ENCODE data around the gene TIGD2.

The TIGD2 gene

DNA sequence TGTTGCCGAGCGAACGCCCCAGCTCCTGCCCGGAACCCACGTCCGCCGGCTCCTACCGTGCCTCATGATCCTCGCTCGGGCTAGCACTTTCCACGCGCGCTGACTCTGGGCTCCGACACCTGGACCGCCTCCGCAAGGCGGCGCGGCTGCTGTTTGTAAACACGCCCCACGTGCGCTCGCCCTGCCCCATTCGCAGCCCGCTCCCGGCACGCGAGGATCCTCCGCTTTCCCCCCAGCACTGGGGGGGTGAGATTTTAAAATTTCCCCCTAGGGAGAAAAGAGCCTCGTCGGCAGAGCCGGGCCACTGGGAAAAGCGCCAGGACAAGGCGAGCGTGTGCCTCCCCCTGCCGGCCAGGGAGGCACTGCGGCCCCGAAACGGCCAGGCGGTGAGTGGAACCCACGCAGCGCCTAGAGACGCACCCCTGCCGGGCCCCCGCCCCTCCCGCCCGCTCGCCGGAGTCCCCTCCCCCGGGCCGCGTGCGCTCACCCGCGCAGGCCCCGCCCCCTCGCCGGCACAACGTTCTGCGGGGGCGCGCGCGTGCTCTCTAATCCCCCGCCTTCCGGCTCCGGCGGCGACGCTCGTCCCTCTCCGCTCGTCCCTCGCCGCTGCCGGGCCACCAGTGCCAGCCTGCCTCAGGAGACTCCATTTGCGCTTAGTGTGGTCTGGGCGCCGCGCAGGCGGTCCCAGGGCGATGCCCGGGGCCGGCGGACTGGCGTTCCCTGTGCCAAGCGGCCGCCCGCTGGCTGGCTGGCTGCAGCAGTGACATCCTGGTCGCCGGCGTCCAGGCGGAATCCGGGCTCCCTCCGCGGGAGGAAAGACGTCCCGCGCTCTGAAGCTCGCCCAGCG is at the start of gene TIGD2:
TIGD2 (plus strand) TSS at position 548 of the 847 bp plus-strand sequence. CDS start 1,442 bp downstream, outside the sequence.
- Histone ChIP-seq H3K27ac (ENCODE audit: low read length) (peak within 1 kb of the TSS; percentile 3), H3K9ac (ENCODE audit: low read length in 2 of 2) (peak within 1 kb of the TSS; percentile 66 to 76), H3K9me3 (ENCODE audit: control insufficient read depth in 2 of 2, low read length in 2 of 2) (no peaks in the 10 kb centered on the region), H3K36me3 (ENCODE audit: control insufficient read depth in 2 of 2, insufficient read depth in 2 of 2, low read length in 2 of 2) (no peaks in the 10 kb centered on the region), H3K4me1 (ENCODE audit: control insufficient read depth, insufficient read depth, low read length) (peaks cover 11% of the 10 kb centered on the region), H3K27me3 (ENCODE audit: control insufficient read depth in 1 of 2, insufficient read depth in 2 of 2, low read length in 2 of 2) (peaks cover 0 to 2% of the 10 kb centered on the region in 2 donors), H3K4me3 (ENCODE audit: low read length in 2 of 2) (peak within 1 kb of the TSS; percentile 84 to 85)

DNA sequence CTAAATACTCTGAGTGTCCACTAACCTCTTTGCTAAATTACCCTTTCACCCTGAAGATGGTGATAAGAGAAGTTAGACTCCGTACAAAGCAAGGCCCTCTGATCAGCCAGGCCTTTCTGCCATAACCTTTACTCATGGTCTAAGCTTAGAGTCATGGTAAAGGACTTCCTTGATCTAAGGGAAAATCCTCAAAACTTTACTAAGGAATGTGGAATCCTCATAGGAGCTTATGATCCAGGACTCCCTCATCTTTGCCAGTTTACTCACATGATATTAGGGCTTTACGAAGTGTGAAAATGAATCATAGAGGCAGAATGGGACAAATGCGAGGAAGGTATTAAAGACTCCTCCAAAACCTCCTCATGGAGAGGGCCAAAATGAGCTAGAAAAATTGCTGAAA is 46.5 kb upstream of the TIGD2 start:
- Histone ChIP-seq H3K9ac (ENCODE audit: low read length in 2 of 2) (no peak overlapping the region), H3K9me3 (ENCODE audit: control insufficient read depth in 2 of 2, low read length in 2 of 2) (no peaks in the 10 kb centered on the region), H3K36me3 (ENCODE audit: control insufficient read depth in 2 of 2, insufficient read depth in 2 of 2, low read length in 2 of 2) (no peaks in the 10 kb centered on the region)

DNA sequence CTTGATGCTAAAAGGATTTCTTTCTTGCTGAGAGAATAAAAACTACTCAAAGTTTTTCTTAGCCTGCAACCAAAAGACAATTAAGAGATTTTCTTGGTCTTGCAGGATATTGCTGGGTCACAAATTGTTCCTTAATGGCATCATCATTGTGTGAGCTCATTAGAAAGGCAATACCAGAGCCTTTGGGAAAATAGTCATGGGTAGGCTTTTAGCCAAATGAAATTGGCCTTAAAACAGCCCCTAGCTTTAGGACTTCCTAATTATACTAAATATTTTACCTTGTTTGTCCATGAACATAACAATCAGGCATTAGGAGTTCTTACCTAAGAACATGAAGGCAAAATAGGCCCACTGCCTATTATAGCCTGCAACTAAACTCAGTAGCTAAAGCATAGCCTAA is 43.9 kb upstream of the TIGD2 start:
- no peak overlapping the region for H3K9ac ChIP-seq (ENCODE audit: low read length in 2 of 2)
- H3K4me3 ChIP-seq (ENCODE audit: low read length in 2 of 2): no peak overlapping the region
- no peaks in the 10 kb centered on the region for H3K36me3 ChIP-seq (ENCODE audit: control insufficient read depth in 2 of 2, insufficient read depth in 2 of 2, low read length in 2 of 2)
- H3K27ac ChIP-seq (ENCODE audit: low read length): no peak overlapping the region
- H3K4me1 ChIP-seq (ENCODE audit: control insufficient read depth, insufficient read depth, low read length): no peaks in the 10 kb centered on the region
- H3K9me3 ChIP-seq (ENCODE audit: control insufficient read depth in 2 of 2, low read length in 2 of 2): no peaks in the 10 kb centered on the region
- H3K27me3 ChIP-seq (ENCODE audit: control insufficient read depth in 1 of 2, insufficient read depth in 2 of 2, low read length in 2 of 2): no peaks in the 10 kb centered on the region

More for the DNA sequence above, 46.5 kb upstream of the TIGD2 start:
- Histone ChIP-seq H3K27me3 (ENCODE audit: control insufficient read depth in 1 of 2, insufficient read depth in 2 of 2, low read length in 2 of 2) (no peaks in the 10 kb centered on the region), H3K4me3 (ENCODE audit: low read length in 2 of 2) (no peak overlapping the region), H3K4me1 (ENCODE audit: control insufficient read depth, insufficient read depth, low read length) (no peaks in the 10 kb centered on the region), H3K27ac (ENCODE audit: low read length) (no peak overlapping the region)

DNA sequence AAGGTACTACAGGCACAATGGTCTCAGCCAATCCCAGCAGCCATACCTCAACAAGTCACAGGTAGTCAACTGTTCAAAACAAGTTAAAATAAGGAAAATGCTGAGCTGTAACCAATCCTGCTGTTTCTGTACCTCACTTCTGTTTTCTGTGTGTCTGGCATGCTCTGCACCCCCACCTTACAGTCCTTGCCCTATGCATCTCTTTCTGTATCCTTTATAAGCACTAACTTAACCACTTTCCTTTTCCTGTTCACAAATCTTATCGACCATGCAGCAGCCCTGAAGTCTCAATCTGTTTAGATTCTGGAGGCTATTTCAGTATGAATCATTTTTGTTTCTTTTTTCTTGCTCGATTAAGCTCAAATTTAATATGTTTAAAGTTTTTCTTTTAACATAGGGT is 41.9 kb upstream of the TIGD2 start:
- H3K4me1 ChIP-seq (ENCODE audit: control insufficient read depth, insufficient read depth, low read length): no peaks in the 10 kb centered on the region
- H3K9me3 ChIP-seq (ENCODE audit: control insufficient read depth in 2 of 2, low read length in 2 of 2): no peaks in the 10 kb centered on the region
- H3K9ac ChIP-seq (ENCODE audit: low read length in 2 of 2): no peak overlapping the region
- no peak overlapping the region for H3K27ac ChIP-seq (ENCODE audit: low read length)
- no peaks in the 10 kb centered on the region for H3K36me3 ChIP-seq (ENCODE audit: control insufficient read depth in 2 of 2, insufficient read depth in 2 of 2, low read length in 2 of 2)
- no peak overlapping the region for H3K4me3 ChIP-seq (ENCODE audit: low read length in 2 of 2)
- no peaks in the 10 kb centered on the region for H3K27me3 ChIP-seq (ENCODE audit: control insufficient read depth in 1 of 2, insufficient read depth in 2 of 2, low read length in 2 of 2)

DNA sequence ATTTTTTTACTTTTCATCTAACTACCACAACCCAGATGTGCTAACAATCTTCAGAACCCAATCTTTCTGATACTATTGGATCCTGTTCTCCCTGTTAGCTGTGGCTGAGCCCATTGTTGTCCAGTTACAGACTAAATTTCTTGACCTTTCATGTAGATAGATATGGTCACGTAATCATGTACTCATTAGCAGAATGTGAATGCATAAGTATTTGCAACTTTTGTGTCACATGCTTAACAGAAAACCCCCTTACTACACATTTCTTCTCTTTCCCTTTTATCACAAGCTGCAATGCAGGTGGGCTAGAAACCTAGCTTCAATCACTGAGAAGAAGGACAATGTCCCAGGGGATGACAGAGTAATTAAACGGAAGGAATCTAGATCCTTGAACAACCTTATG is 41.3 kb upstream of the TIGD2 start:
- Histone ChIP-seq H3K4me3 (ENCODE audit: low read length in 2 of 2) (no peak overlapping the region), H3K9ac (ENCODE audit: low read length in 2 of 2) (no peak overlapping the region), H3K4me1 (ENCODE audit: control insufficient read depth, insufficient read depth, low read length) (no peaks in the 10 kb centered on the region), H3K36me3 (ENCODE audit: control insufficient read depth in 2 of 2, insufficient read depth in 2 of 2, low read length in 2 of 2) (no peaks in the 10 kb centered on the region), H3K27ac (ENCODE audit: low read length) (no peak overlapping the region), H3K9me3 (ENCODE audit: control insufficient read depth in 2 of 2, low read length in 2 of 2) (no peaks in the 10 kb centered on the region), H3K27me3 (ENCODE audit: control insufficient read depth in 1 of 2, insufficient read depth in 2 of 2, low read length in 2 of 2) (no peaks in the 10 kb centered on the region)

DNA sequence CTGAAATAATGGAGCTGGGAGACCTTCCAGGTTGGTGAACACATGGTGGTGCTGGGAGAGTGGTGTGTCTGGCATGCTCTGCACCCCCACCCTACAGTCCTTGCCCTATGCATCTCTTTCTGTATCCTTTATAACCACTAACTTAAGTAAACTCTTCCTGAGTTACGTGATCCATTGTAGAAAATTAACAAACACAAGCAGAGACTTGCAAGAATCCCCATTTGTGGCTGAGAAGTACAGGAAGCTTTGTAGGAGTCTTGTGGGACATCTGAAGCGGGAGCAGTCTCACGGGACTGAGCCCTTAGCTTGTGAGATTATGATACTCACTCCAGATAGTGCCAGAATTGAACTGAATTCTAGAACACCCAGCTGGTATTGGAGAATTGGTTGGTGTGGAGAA is 40.0 kb upstream of the TIGD2 start:
- H3K27me3 ChIP-seq (ENCODE audit: control insufficient read depth in 1 of 2, insufficient read depth in 2 of 2, low read length in 2 of 2): no peaks in the 10 kb centered on the region
- no peak overlapping the region for H3K27ac ChIP-seq (ENCODE audit: low read length)
- no peak overlapping the region for H3K9ac ChIP-seq (ENCODE audit: low read length in 2 of 2)
- H3K4me3 ChIP-seq (ENCODE audit: low read length in 2 of 2): no peak overlapping the region
- no peaks in the 10 kb centered on the region for H3K9me3 ChIP-seq (ENCODE audit: control insufficient read depth in 2 of 2, low read length in 2 of 2)
- H3K36me3 ChIP-seq (ENCODE audit: control insufficient read depth in 2 of 2, insufficient read depth in 2 of 2, low read length in 2 of 2): no peaks in the 10 kb centered on the region
- no peaks in the 10 kb centered on the region for H3K4me1 ChIP-seq (ENCODE audit: control insufficient read depth, insufficient read depth, low read length)

DNA sequence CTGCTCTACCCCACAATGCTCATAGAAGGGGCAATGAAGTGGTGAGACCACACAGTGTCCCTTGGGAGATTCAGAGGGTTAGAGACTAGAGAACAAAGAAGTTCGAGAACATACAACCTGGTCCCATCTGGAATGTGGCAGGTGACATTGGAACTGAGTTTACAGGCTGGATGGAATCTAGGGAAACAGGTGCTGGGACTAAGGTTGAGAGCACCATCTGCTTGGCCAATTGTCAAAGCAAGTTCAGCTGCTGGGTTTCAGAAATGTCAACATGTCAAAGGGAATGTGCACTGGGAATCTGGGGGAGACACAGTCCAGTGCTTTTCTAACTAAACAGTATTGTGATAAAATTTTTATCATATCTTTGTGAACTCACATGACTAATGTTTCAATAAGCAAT is 38.4 kb upstream of the TIGD2 start:
- Histone ChIP-seq H3K4me1 (ENCODE audit: control insufficient read depth, insufficient read depth, low read length) (no peaks in the 10 kb centered on the region), H3K27me3 (ENCODE audit: control insufficient read depth in 1 of 2, insufficient read depth in 2 of 2, low read length in 2 of 2) (no peaks in the 10 kb centered on the region), H3K9me3 (ENCODE audit: control insufficient read depth in 2 of 2, low read length in 2 of 2) (peaks cover 0 to 2% of the 10 kb centered on the region in 2 donors), H3K4me3 (ENCODE audit: low read length in 2 of 2) (no peak overlapping the region), H3K36me3 (ENCODE audit: control insufficient read depth in 2 of 2, insufficient read depth in 2 of 2, low read length in 2 of 2) (no peaks in the 10 kb centered on the region), H3K9ac (ENCODE audit: low read length in 2 of 2) (no peak overlapping the region), H3K27ac (ENCODE audit: low read length) (no peak overlapping the region)

DNA sequence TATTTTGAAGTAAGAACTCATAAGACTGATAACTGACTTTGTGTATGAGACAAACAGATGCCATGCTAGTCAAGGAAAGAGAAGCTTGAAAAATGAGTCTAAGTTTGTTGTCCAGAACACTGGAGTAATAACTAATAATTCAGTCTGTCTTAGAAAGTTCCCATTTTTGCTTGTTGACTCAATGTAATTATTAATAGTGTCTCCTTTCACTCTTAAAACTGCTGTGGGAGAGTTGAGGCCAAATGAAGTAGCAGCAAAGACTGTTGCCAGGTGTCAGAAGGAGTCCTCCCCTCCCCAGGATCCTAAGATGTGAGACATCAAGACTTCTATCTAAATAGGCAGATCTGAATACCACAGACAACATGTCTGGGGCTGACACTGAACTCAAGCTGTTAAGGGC is 33.6 kb upstream of the TIGD2 start:
- H3K27me3 ChIP-seq (ENCODE audit: control insufficient read depth in 1 of 2, insufficient read depth in 2 of 2, low read length in 2 of 2): no peaks in the 10 kb centered on the region
- no peaks in the 10 kb centered on the region for H3K4me1 ChIP-seq (ENCODE audit: control insufficient read depth, insufficient read depth, low read length)
- no peak overlapping the region for H3K27ac ChIP-seq (ENCODE audit: low read length)
- H3K9ac ChIP-seq (ENCODE audit: low read length in 2 of 2): no peak overlapping the region
- H3K4me3 ChIP-seq (ENCODE audit: low read length in 2 of 2): no peak overlapping the region
- peaks cover 2 to 11% of the 10 kb centered on the region in 2 donors for H3K9me3 ChIP-seq (ENCODE audit: control insufficient read depth in 2 of 2, low read length in 2 of 2)
- H3K36me3 ChIP-seq (ENCODE audit: control insufficient read depth in 2 of 2, insufficient read depth in 2 of 2, low read length in 2 of 2): no peaks in the 10 kb centered on the region

DNA sequence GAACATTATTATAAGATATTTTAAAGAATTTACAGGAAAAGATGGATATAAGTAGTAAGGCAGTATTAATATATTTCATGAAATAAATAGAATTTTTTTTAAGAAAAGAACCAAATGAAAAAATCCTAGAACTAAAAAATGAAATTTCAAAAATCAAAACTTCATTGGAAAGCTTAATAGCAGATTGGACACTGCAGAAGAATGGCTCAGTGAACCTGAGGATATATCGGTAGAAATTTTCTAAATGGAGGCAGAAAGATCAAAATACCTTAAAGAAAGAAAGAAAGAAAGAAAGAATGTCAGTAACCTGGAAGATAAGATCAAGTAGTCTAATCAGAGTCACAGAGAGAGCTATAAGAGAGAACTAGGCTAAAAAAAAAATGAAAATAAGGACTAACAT is 33.0 kb upstream of the TIGD2 start:
- no peaks in the 10 kb centered on the region for H3K4me1 ChIP-seq (ENCODE audit: control insufficient read depth, insufficient read depth, low read length)
- no peaks in the 10 kb centered on the region for H3K36me3 ChIP-seq (ENCODE audit: control insufficient read depth in 2 of 2, insufficient read depth in 2 of 2, low read length in 2 of 2)
- H3K9me3 ChIP-seq (ENCODE audit: control insufficient read depth in 2 of 2, low read length in 2 of 2): peaks cover 3 to 11% of the 10 kb centered on the region in 2 donors
- no peak overlapping the region for H3K9ac ChIP-seq (ENCODE audit: low read length in 2 of 2)
- no peaks in the 10 kb centered on the region for H3K27me3 ChIP-seq (ENCODE audit: control insufficient read depth in 1 of 2, insufficient read depth in 2 of 2, low read length in 2 of 2)
- no peak overlapping the region for H3K27ac ChIP-seq (ENCODE audit: low read length)
- H3K4me3 ChIP-seq (ENCODE audit: low read length in 2 of 2): no peak overlapping the region

DNA sequence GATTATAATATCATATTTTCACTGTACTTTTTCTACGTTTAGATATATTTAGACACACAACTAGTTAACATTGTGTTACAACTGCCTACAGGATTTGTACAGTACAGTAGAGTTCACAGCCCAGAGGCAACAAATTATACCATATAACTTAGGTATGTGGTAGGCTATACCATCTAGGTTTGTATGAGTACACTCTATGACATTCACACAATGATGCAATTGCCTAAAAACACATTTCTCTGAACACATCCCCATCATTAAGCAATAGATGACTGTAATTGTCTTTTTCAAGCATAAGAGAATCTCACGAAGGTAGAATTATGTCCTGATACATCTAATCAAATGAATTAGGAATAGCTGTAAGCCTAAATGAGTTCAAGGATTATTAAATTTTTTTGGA is 12.3 kb upstream of the TIGD2 start:
- Histone ChIP-seq H3K36me3 (ENCODE audit: control insufficient read depth in 2 of 2, insufficient read depth in 2 of 2, low read length in 2 of 2) (no peaks in the 10 kb centered on the region), H3K27ac (ENCODE audit: low read length) (no peak overlapping the region), H3K9ac (ENCODE audit: low read length in 2 of 2) (no peak overlapping the region), H3K9me3 (ENCODE audit: control insufficient read depth in 2 of 2, low read length in 2 of 2) (no peaks in the 10 kb centered on the region), H3K4me1 (ENCODE audit: control insufficient read depth, insufficient read depth, low read length) (no peaks in the 10 kb centered on the region), H3K4me3 (ENCODE audit: low read length in 2 of 2) (no peak overlapping the region), H3K27me3 (ENCODE audit: control insufficient read depth in 1 of 2, insufficient read depth in 2 of 2, low read length in 2 of 2) (no peaks in the 10 kb centered on the region)

DNA sequence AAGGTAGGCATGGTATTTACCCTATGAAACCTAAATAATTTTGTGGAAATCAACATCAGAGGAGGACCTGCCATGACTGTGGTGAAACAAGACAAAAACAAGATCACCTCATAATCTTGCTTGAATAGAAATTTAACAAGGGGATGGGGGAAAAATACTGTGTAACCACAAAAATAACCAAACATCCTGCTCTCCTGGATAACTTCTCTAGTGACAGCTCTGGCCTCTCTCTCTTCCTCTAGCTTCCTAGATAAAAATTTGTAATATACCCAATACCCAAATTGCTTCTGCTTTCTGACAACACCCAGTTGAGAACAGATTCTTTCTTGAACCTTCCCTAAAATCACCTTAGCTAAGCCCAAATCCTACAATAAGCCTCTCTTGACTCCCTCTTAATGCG is 11.9 kb upstream of the TIGD2 start:
- H3K36me3 ChIP-seq (ENCODE audit: control insufficient read depth in 2 of 2, insufficient read depth in 2 of 2, low read length in 2 of 2): no peaks in the 10 kb centered on the region
- H3K27me3 ChIP-seq (ENCODE audit: control insufficient read depth in 1 of 2, insufficient read depth in 2 of 2, low read length in 2 of 2): no peaks in the 10 kb centered on the region
- no peak overlapping the region for H3K27ac ChIP-seq (ENCODE audit: low read length)
- no peak overlapping the region for H3K9ac ChIP-seq (ENCODE audit: low read length in 2 of 2)
- no peak overlapping the region for H3K4me3 ChIP-seq (ENCODE audit: low read length in 2 of 2)
- H3K9me3 ChIP-seq (ENCODE audit: control insufficient read depth in 2 of 2, low read length in 2 of 2): no peaks in the 10 kb centered on the region
- H3K4me1 ChIP-seq (ENCODE audit: control insufficient read depth, insufficient read depth, low read length): no peaks in the 10 kb centered on the region
